HG03565 (cell line): ENCODE results near the gene SORCS1.

Experiments
- ATAC-seq: cut with Tn5 transposase; IDR thresholded peaks from one replicate; pipeline ENCODE4 v1.9.1; 2021; ENCODE audit warnings: mild to moderate bottlenecking, moderate library complexity; ENCODE audit not compliant: unreplicated experiment

The SORCS1 gene

GRCh38 chr10:106557951-106558733 is 606.4 kb downstream of the SORCS1 start:
- no peak for ATAC-seq

GRCh38 chr10:106557053-106557452 is 607.5 kb downstream of the SORCS1 start:
- ATAC-seq, result no peak

GRCh38 chr10:106555599-106555998 is 608.9 kb downstream of the SORCS1 start:
- no peak for ATAC-seq

DNA sequence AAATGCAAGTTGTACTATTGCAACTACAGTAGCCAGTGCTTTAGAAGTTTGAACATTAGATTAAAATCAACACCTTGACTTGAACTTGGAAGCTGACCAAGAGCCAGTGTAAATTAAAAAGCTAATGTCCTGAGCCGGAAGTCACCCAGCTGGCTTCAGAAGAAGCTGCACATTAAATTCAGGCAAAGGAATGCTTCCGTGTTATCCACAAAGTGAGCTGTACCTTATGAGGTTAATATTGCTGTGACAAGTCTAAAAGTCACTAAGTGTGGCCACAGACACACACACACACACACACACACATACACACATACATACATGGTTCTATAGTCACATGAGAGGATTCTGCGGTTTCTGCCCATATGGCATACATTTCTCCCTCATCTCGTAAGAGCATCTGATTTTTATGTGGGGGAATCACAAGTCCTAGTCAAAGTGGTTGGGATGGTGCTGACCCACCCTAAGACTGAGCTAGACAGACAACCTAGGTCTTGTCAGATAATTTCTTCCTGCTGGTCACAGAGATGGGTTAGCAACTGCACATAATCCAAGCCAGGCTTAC is 612.9 kb downstream of the SORCS1 start:
- ATAC-seq, result no peak

DNA sequence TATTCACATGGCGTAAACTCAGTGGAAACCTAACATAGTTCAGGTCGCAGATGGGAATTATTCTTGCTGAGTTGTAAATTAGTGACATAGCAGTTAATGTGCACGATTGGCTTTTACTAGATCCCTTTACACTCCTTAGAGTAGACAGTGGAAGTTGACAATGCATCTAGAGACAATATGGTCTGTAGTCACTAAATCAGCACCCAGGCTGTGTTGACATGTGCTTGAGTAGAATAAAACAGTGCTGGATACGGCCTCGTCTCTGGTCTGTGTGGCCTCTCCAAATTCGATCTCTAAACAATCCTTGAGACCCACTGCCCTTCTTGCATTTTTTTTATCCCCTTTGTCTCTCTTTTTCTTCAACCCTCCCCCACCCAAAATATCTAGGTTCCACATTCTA is 615.7 kb downstream of the SORCS1 start:
- no peak for ATAC-seq

DNA sequence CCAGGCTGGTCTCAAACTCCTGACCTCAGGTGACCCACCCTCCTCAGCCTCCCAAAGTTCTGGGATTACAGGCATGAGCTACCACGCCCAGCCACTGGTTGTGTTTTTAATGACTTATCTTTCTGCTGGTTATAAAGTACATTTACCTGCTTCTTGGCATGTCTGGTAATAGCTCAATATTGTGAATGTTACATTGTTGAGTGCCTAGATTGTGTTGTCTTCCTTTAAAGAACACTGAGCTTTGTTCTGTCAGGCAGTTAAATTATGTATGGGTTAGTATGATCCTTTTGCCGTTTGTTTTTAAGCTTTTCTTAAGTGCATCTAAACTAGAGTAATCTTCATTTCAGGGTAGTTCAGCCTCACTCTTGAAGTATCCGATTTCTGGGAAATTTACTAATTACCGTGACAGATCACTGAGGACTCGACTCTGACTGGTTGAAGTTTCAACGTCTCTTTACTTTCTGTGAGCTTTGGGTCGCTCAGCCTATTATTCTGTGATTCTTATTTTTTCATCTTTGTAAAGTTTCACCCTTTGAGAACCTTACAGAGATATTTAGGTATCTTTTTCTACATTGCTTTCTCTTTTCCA is 617.4 kb downstream of the SORCS1 start:
- ATAC-seq, result no peak

GRCh38 chr10:106542461-106542860 is 622.0 kb downstream of the SORCS1 start:
- no peak for ATAC-seq

- no peak for ATAC-seq
These were observed 623.9 kb downstream of the SORCS1 start for GRCh38 chr10:106540645-106541044.

DNA sequence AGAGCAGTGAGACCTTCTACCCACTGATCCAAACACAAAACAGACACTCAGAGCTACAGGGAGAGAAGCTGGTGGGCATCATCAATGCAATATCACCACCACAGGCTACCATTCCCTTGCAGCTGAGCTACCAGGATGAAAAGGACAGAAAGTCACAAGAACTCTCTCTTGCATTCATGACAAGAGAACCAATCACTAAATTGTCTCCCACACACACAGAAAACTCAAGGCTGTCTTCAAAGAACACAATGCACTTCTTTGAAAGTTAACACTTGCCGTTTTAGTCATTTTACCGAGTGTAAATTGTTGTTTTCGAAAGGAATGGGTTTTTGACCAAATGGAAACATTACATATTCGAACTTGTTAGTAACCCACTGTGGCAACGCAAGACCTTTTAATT is 626.6 kb downstream of the SORCS1 start:
- no peak for ATAC-seq

- ATAC-seq, result no peak
These were observed 629.1 kb downstream of the SORCS1 start for GRCh38 chr10:106535304-106535953.

GRCh38 chr10:106534441-106534840 is 630.1 kb downstream of the SORCS1 start:
- ATAC-seq, result no peak

DNA sequence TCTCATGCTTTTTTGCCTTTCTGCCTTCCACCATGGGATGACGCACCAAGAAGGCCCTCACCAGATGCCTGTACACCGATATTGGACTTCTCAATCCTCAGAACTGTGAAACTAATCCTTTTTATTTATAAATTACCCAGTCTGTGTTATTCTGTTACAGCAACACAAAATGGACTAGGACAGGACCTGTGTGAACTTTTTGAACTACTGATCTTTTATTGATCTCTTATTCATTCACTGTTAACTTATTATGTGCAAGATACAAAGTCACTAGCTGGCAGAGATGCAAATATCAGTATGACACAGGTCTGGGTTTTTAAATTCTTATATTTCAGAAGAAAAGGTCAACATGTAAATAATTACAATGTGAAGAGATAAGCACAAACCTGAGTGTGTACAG is 635.8 kb downstream of the SORCS1 start:
- ATAC-seq, result no peak

GRCh38 chr10:106525835-106526234 is 638.7 kb downstream of the SORCS1 start:
- no peak for ATAC-seq
